ENCODE results near the gene LRMDA. TPM values are rescaled to one million over a fixed set of nuclear protein-coding genes. Genes with fewer than 3 reads are reported as not detected.

The LRMDA gene
- total RNA-seq, 4 donors from 2014 or later = 7.3 to 20.1 (median 8.4) TPM

DNA sequence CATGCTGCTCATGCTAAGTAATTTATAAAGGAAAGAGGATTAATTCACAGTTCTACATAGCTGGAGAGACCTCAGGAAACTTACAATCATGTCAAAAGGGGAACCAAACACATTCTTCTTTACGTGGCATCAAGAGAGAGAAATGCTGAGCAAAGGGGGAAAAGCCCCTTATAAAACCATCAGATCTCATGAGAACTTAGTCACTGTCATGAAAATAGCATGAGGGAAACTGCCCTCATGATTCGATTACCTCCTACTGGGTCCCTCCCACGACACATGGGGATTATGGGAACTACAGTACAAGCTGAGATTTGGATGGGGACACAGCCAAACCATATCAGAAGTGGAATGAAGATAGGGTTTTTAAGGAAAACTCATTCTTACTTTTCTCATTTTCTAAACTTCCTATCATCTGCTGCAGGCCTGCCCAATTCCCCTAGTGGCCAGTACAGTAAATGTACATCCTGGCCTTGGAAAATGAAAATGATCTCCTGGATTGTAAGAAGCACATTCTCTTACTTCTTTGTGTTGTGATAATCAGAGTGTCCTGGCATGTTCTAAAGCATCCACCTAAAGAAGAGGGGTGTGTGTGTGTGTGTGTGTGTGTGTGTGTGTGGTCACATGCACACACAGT is 421.5 kb downstream of the LRMDA start:
- ATAC-seq = no peak
- H3K27me3 ChIP-seq = no peaks in the 10 kb centered on the region
- TF ChIP-seq EP300 (IDR thresholded peaks at IDR 0.05) (no peak), CTCF (IDR thresholded peaks at IDR 0.05) (peak in 2 of 4 experiments; percentile 9 to 12), POLR2A (IDR thresholded peaks at IDR 0.05) (no peak), POLR2AphosphoS5 (IDR thresholded peaks at IDR 0.05) (no peak)

GRCh38 chr10:75857269-75857846 is 425.9 kb downstream of the LRMDA start:
- Histone ChIP-seq H3K4me1 (no peaks in the 10 kb centered on the region), H3K36me3 (no peaks in the 10 kb centered on the region), H3K27ac (no peak overlapping the region), H3K9me3 (no peaks in the 10 kb centered on the region), H3K27me3 (no peaks in the 10 kb centered on the region), H3K4me3 (no peak overlapping the region)
- TF ChIP-seq POLR2A (IDR thresholded peaks at IDR 0.05) (no peak), CTCF (IDR thresholded peaks at IDR 0.05) (no peak), EP300 (IDR thresholded peaks at IDR 0.05) (no peak), POLR2AphosphoS5 (IDR thresholded peaks at IDR 0.05) (no peak)
- WGBS, 2 donors (ENCODE audit: low coverage in 1 of 2) = 49 to 80% methylated on average over 3 to 5 of the region's 5 CpGs
- ATAC-seq = no peak

More for the DNA sequence above, 421.5 kb downstream of the LRMDA start:
- Histone ChIP-seq H3K9me3 (no peaks in the 10 kb centered on the region), H3K27ac (no peak overlapping the region), H3K36me3 (no peaks in the 10 kb centered on the region), H3K4me3 (no peak overlapping the region), H3K4me1 (peaks cover 0 to 6% (median 0%) of the 10 kb centered on the region in 3 donors)
- 63 to 77% methylated on average over 2 to 3 of the region's 3 CpGs for WGBS, 2 donors (ENCODE audit: low coverage in 1 of 2)

DNA sequence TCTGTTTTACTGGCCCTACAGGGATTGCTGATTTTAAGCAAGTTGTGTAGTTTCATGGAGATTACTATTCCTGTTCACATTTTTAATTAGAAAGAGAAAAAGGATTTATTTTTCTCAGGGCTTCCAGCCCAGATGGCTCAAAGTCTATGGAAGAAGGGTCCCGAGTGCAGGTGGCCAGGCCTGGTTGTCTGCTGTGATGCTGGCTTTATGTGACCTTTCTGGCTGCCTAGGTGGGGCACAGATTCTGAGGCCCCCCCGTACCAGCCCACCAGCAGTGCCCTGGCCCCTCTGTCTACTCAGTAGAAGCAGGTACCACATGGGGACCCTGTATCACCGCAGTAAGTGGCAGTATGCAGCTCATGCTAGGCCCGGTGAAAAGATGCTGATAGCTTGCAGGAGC is 426.5 kb downstream of the LRMDA start:
- Histone ChIP-seq H3K9me3 (no peaks in the 10 kb centered on the region), H3K4me3 (no peak overlapping the region), H3K4me1 (no peaks in the 10 kb centered on the region), H3K27ac (no peak overlapping the region), H3K36me3 (no peaks in the 10 kb centered on the region), H3K27me3 (no peaks in the 10 kb centered on the region)
- TF ChIP-seq POLR2A (IDR thresholded peaks at IDR 0.05) = no peak
- TF ChIP-seq EP300 (IDR thresholded peaks at IDR 0.05) = no peak
- TF ChIP-seq POLR2AphosphoS5 (IDR thresholded peaks at IDR 0.05) = no peak
- no peak for TF ChIP-seq CTCF (IDR thresholded peaks at IDR 0.05)
- WGBS, 2 donors (ENCODE audit: low coverage in 1 of 2) = 100% methylated on average over 2 of the region's 4 CpGs; no CpG with 5 or more reads in 1 of the 2 donors
- ATAC-seq = no peak

DNA sequence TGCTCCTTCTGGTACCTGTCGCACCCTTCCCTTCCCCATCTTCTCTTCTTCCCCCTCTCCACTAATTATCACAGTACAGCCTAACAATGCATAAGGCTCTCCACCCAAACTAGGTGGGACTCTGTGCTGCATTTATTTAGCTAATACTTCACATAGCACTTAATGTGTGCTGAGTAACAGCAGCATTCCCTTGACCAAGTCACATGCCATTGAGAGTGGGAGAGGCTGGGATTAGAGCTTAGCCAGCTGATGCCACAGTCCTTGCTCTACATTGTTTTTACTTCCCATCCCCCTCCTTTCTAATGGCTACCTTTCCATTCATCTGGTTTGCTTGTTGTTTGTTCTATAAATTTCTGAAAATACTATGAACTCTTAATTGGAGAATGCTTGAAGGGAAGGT is 426.9 kb downstream of the LRMDA start:
- H3K4me3 ChIP-seq = no peak overlapping the region

More for the DNA sequence above, 426.9 kb downstream of the LRMDA start:
- Histone ChIP-seq H3K27ac (no peak overlapping the region), H3K27me3 (no peaks in the 10 kb centered on the region), H3K4me1 (no peaks in the 10 kb centered on the region), H3K9me3 (no peaks in the 10 kb centered on the region), H3K36me3 (no peaks in the 10 kb centered on the region)
- ATAC-seq = no peak
- TF ChIP-seq POLR2A (IDR thresholded peaks at IDR 0.05) = no peak
- TF ChIP-seq POLR2AphosphoS5 (IDR thresholded peaks at IDR 0.05) = no peak
- TF ChIP-seq CTCF (IDR thresholded peaks at IDR 0.05) = no peak
- TF ChIP-seq EP300 (IDR thresholded peaks at IDR 0.05) = no peak
- WGBS, 2 donors (ENCODE audit: low coverage in 1 of 2) = 83 to 89% methylated on average over 1 of the region's 1 CpG
